CD4-positive, alpha-beta T cell treated with Interferon alpha-2 for 1 hour (primary cell): ENCODE data around the gene NFS1.
"Not testable (repeated sequence)": the region's sequence is repeated elsewhere in the genome, so short reads cannot be mapped to it uniquely, and the experiment has no call there.

Experiments used
- DNase-seq, 2 donors: peaks; one replicate each; pipeline ENCODE4 v3.0.0-alpha.2; 2020 to 2022

The NFS1 gene

GRCh38 chr20:35706591-35707529 is 7.7 kb upstream of the NFS1 start:
- DNase-seq: not testable (repeated sequence)

GRCh38 chr20:35705894-35706293 is 6.7 kb upstream of the NFS1 start:
- DNase-seq: not testable (repeated sequence)

- DNase-seq: no peak
These were observed 5.5 kb upstream of the NFS1 start for GRCh38 chr20:35704514-35705261.

GRCh38 chr20:35702824-35703695 is 3.9 kb upstream of the NFS1 start:
- no peak for DNase-seq

- DNase-seq: no peak
These were observed 3.1 kb upstream of the NFS1 start for GRCh38 chr20:35702051-35702823.

GRCh38 chr20:35700625-35701148 is 1.5 kb upstream of the NFS1 start:
- DNase-seq: no peak

- DNase-seq: no peak
These were observed 939 bp upstream of the NFS1 start for GRCh38 chr20:35699957-35700624.

- DNase-seq: no peak
These were observed 640 bp downstream of the NFS1 start for GRCh38 chr20:35698298-35699126.

GRCh38 chr20:35697696-35698297 is 1.4 kb downstream of the NFS1 start:
- no peak for DNase-seq

- no peak for DNase-seq
These were observed 3.2 kb downstream of the NFS1 start for GRCh38 chr20:35695978-35696377.

GRCh38 chr20:35695245-35695749 is 3.9 kb downstream of the NFS1 start:
- DNase-seq: no peak

- no peak for DNase-seq
These were observed 8.9 kb downstream of the NFS1 start for GRCh38 chr20:35690265-35690664.

GRCh38 chr20:35686872-35687271 is 12.3 kb downstream of the NFS1 start:
- not testable (repeated sequence) for DNase-seq

GRCh38 chr20:35685368-35685767 is 13.8 kb downstream of the NFS1 start:
- DNase-seq: not testable (repeated sequence)

GRCh38 chr20:35681960-35682359 is 17.2 kb downstream of the NFS1 start:
- no peak for DNase-seq

- DNase-seq: no peak
These were observed 18.5 kb downstream of the NFS1 start for GRCh38 chr20:35680452-35681183.

- DNase-seq: no peak
These were observed 24.2 kb downstream of the NFS1 start for GRCh38 chr20:35674921-35675320.

GRCh38 chr20:35673884-35674283 is 25.3 kb downstream of the NFS1 start:
- no peak for DNase-seq

- no peak for DNase-seq
These were observed 29.5 kb downstream of the NFS1 start for GRCh38 chr20:35669681-35670080.
